Pulmonary artery endothelial cell (primary cell): ENCODE measurements around the gene RPSA. TPM values are rescaled to one million over a fixed set of nuclear protein-coding genes. Genes with fewer than 3 reads are reported as not detected.
"Not testable (repeated sequence)": the region's sequence is repeated elsewhere in the genome, so short reads cannot be mapped to it uniquely, and the experiment has no call there.

ENCODE experiments used
- DNase-seq: peaks from one replicate; pipeline ENCODE4 v3.0.0-alpha.2; 2011; ENCODE audit warnings: low read depth, low spot score
- total RNA-seq: library from RNA; depleted of rRNA; stranded (reverse); fragments of >200 nt; gene quantifications from 2 replicates; pipeline ENCODE4 v1.2.3, GENCODE V29; 2014

The RPSA gene
- total RNA-seq: 1,160 and 1,412 TPM in 2 replicates

DNA sequence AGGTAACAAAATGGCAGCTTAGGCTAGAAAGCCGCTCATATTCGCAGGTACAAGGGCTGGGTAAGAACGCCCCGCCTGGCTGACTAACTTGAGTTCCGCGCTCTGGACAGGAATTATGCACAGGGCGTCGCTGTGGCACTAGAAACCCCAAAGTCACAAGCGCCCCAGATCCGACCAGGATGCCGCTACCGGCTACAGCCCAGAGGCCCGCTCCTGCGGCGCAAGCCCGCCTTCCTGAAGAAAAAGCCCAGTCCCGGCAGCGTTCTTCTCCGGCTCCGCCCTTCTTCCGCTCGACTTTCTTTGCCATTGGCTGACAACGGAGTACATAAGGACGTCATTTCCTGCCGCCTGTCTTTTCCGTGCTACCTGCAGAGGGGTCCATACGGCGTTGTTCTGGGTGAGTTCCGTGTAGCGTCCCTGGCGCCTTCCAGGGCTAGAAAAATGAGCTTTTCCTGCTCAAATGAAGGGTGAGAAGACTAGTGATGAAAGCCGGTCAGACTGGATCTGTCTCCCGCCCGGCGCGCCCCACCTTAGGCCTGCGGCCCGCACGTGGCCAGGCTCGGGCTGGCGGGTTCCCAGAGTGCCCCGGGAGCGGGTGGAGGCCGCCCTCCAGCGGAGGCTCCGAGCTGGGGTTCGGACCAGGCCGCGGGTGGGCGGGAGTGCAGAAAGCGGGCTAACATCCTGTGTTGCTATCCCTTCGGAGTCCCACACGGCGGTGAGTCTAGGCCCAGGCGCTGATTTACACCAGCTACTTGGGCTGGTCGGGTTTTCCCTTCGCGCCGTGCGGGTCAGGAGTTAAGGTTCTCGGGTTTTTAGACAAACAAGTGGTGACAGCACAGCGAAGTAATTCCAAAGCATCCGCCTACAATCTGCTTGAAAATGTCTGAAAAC lies at the start of gene RPSA:
TSS of gene RPSA (plus strand) at position 353 of the 891 bp plus-strand sequence. CDS start 934 bp downstream, outside the sequence.
- DNase-seq: peak; percentile 86

DNA sequence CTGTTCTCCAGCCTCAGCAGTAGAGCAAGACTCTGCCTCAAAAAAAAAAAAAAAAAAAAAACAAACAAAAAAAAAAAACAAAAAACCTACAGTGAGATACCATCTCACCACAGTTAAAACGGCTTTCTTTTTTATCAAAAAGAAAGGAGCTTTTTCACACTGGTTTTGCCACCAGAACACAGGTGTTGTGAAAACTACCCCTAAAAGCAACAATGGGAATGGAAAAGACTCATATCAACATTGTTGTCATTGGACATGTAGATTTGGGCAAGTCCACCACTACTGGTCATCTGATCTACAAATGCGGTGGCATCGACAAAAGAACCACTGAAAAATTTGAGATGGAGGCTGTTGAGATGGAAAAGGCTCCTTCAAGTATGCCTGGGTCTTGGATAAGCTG lies 48.2 kb upstream of the RPSA start:
- no peak for DNase-seq

DNA sequence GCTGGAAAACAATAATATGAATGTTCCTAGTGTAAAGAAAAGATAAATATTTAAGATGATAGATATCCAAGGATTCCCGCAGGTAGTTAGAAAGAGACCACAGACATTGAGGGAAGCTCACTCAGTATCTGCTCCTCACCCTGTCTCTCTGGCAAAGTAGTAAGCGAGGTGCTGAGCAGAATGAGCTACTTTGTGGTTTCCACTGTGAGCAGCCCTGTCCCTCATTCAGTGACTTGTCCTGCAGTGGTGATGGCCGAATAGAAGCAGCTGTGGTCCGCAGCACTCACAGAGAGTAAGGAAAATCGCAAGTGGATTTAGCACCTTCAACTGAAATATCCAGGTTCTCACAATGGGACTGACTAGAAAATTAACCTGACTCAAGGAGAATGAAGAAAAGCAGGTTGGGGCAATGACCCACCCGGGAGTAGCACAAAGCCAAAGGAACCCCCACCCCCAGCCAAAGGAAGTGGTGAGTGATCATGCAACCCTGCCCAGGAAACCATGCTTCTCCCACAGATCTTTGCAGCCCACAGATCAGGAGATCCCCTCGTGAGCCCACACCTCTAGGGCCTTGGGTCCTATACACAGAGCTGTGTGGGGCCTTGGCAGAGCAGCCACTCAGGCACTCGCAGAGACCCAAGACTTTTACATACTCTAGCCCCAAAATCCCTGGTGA lies 45.1 kb upstream of the RPSA start:
- no peak for DNase-seq

DNA sequence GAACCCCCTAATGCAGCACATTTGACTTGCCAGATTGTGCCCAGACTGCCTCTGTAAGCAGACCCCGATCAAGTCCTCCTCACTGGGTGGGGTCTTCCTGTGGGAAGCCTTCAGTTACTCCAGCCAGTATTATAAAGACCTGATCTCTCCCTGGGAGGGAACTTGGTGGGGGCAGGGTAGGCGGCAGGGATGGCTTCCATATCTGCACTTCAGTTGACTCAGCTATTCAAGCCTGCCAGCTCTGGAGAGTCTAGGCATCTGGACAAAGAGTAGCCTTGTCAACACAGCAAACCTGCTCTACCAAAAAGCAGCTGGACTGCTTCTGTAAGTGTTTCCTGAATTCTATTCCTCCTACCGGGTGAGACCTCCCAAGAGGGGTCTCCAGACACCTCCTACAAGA lies 44.3 kb upstream of the RPSA start:
- DNase-seq: no peak

GRCh38 chr3:39362812-39363211 lies 43.7 kb upstream of the RPSA start:
- no peak for DNase-seq

DNA sequence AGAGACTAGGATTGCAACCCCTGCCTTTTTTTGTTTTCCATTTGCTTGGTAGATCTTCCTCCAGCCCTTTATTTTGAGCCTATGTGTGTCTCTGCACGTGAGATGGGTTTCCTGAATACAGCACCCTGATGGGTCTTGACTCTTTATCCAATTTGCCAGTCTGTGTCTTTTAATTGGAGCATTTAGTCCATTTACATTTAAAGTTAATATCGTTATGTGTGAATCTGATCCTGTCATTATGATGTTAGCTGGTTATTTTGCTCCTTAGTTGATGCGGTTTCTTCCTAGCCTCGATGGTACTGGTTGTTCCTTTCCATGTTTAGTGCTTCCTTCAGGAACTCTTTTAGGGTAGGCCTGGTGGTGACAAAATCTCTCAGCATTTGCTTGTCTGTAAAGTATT lies 36.1 kb upstream of the RPSA start:
- DNase-seq: not testable (repeated sequence)

- no peak for DNase-seq
Measured at GRCh38 chr3:39372833-39373232, 33.7 kb upstream of the RPSA start.

- DNase-seq: peak; percentile 27
Measured at GRCh38 chr3:39376959-39377634, 29.4 kb upstream of the RPSA start.

- DNase-seq: no peak
Measured at GRCh38 chr3:39378088-39378487, 28.4 kb upstream of the RPSA start.

GRCh38 chr3:39378957-39379777 lies 27.4 kb upstream of the RPSA start:
- DNase-seq: no peak

GRCh38 chr3:39379778-39380155 lies 26.8 kb upstream of the RPSA start:
- DNase-seq: no peak

GRCh38 chr3:39381432-39381831 lies 25.1 kb upstream of the RPSA start:
- no peak for DNase-seq

DNA sequence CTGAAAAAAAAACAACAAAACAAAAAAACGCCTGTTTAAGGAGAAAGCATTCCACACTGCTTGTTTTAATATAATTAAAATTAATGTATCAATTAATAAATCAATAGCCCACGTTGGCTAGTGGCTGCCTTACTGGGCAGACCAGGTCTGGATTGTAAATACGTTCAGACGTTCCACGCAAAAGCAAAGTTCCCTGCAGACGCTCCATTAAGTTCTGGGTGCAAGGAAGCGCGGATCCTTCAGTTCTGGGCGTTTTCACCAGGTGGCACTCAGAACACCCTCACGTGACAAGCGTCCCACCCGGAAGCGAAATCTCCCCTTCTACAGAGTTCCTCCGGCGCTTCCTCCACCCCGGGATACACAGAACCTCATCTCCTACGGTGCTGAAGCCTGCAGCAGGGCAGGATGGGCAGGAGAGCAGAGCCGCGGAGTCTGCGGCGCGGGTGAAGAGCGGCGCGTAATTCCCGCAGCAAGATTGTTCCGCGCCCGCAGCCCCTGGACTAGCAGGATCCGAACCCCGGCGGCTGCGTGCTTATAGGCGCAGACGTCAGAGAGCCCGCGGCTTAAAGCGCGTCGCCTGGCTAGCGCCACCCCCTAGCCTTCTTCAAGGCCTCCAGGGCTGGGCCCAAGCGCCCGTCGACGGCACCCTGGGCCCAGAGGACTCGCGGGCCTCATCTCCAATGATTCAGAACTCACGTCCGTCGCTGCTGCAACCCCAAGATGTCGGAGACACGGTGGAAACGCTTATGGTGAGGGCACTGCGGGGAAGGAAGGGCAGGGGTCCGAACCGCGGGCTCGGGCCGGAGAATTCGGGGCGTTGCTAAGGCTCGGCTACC lies 23.3 kb upstream of the RPSA start, which contains the start of gene SLC25A38:
TSS of gene SLC25A38 (plus strand) at position 326 of the 836 bp plus-strand sequence. CDS start at position 681, 355 bp downstream.
- peak; percentile 62 for DNase-seq

DNA sequence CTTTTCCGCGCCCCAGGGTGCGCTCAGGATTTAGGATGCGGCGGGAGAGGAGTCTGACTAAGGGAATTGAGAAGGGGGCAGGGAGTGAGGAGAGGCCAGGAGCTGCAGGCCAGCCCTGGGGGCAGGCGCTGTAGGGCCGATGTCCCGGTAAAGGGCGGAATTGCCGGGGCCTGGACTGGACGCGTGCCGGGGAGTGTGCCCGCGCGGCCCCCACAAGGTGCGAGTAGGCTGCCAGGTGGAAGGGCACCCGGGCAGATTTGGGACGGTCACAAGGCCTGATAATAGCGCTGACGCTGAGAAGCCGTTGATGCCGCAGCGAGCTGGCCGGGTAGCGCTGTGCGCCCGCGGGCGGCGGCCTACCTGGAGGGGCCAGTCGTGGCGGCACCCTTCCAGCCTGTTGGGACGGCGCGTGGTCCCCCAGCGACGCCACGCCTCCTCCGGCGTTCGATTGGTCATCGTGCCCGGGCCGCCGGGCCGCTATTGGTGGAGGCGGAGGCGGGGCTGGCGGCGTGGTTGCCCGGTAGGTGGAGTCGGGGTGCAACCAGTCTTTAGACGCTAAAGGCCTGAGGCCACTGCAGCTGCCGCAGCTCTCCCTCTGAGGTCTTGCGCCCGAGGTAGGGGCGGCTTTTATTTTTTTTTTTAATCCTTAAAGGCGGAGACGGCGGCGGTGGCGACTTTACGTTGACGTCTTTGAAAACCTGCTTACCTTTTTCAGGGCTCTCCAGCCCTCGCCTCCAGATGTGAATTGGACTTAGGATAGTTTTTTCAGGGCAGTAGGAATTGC lies 22.4 kb upstream of the RPSA start:
- DNase-seq: peak; percentile 78

GRCh38 chr3:39384665-39385000 lies 21.9 kb upstream of the RPSA start:
- DNase-seq: no peak

DNA sequence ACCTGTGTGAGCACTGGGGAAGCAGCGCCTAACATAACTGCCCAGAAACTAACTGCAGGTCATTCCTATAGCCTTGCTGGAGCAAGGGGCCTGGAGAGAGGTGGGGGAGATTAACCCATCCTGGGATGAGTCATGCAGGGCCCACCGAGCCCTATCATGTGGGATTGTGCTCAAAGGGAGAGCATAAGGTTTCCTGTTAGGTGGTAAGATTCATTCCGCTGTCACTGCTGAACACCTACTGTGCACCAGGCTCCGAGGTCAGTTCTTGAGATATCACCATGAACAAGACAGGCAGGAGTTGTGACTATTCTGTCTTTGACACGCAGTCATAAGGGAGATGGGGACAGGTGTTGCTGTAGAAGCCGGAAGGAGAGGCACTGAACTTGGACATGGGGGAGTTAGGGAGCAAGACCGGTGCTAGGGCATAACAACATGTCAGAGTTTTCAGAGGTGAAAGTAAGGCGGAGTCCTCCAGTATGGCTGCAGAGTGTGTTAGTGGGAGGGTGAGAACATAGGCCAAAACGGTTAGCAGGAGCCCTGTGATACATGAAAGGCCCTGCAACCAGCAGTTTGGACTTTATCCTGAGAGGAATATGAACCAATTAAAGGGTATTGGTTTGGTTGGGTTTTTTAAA lies 20.9 kb upstream of the RPSA start:
- DNase-seq: no peak

DNA sequence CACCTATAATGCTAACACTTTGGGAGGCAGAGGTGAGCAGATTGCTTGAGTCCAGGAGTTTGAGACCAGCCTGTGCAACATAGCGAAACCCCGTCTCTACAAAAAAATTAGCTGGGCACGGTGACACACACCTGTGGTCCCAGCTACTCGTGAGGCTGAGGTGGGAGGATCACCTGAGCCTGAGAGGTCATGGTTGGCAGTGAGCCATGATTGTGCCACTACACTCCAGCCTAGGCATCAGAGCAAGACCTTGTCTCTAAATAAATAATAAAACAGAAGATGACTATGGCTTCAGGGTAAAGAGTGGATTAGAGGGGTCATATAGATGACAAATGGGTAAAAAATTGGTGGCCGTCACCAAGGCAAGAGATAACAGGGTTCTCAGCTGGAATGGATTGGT lies 20.2 kb upstream of the RPSA start:
- DNase-seq: no peak

DNA sequence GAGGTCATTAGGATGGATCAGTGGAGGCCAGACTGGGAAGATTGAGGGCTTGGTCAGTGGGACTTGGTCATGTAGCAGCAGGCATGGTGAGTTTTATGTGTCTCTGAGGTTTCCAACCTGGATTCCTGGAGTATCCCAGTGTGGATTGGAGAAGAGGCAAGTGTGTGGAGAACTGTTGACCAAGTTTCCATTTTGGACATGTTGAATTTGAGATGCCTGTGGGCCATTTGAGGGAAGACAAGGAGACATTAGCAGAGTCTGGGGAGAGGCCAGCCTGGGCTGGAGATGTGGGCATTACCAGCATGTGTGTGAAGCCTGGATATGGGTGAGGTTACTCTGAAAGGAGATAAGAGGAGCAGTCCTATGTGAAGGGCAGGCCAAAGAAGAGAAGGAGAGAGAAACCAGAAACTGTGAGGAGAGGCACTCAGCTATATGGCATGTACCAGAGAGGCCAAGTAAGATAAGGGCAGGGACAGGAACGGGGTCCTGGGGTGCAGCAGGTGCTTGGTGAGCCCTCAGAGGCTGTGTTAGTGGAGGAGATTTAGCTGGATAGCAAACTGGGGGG lies 19.0 kb upstream of the RPSA start:
- DNase-seq: no peak

GRCh38 chr3:39388153-39388552 lies 18.4 kb upstream of the RPSA start:
- DNase-seq: no peak
